ENCODE results near the gene CFAP43.
"Not testable (repeated sequence)": the region's sequence is repeated elsewhere in the genome, so short reads cannot be mapped to it uniquely, and the experiment has no call there.

The CFAP43 gene

DNA sequence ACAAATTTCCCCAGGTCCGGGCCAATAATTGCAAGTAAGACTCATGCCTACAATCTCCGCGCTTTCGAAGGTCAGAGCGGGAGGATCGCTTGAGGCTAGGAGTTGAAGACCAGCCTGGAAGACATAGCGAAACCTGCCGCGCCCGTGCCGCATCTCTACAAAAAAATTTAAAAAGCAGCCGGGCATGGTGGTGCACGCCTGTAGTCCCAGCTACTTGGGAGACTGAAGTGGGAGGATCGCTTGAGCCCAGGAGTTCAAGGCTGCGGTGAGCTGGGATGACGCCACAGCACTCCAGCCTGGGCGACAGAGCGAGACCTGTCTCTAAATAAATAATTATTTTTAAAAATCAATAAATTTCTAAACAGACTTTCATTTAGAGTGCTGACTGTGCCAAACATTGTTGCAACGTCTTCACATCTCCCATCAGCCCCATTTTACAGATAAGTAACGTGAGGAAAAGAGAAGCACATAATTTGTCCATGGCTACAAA lies 494 bp upstream of the CFAP43 start:
- no peak for DNase-seq (ENCODE audit: low read depth in 2 of 2)

GRCh38 chr10:104230490-104230889 lies 1.7 kb downstream of the CFAP43 start:
- DNase-seq (ENCODE audit: low read depth in 2 of 2) = no peak

DNA sequence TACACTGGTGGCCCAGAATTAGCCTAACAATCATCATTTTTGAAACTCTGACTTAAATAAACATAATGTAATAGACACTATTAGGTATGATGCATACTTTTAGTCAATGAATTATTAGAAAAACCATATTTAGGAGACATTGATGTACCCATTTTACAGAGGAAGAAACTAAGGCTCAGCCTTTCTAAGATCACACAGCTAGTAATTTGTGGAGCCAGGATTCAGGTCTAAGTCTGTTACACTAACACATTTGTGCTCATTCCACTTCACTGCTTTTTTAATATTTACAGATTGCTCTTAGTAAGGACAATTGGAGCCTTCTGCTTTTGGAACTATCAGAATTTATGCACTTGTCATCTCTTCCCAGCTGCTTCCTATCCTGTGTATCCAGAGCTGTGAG lies 8.9 kb downstream of the CFAP43 start:
- DNase-seq (ENCODE audit: low read depth in 2 of 2) = no peak

- no peak for DNase-seq (ENCODE audit: low read depth in 2 of 2)
Observed at GRCh38 chr10:104220522-104220921, 11.6 kb downstream of the CFAP43 start.

DNA sequence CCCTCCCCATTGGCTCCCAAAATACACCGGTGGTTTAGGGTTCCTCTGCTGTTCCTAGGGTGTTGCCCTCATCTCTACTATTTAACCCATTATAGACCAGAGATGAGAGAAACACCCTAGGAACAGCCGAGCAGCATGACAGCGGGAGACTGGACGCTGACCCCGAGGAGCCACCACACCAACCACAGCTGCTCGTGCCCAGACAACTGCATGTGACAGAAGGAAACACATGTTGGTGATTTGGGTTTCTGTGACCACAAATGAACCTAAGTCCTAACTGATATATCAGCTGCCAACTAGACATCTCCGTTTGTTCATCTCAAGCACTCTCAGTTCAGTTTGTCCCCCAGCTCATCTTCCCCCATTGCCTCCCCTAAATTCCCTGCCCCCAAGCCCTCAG lies 13.4 kb downstream of the CFAP43 start:
- DNase-seq (ENCODE audit: low read depth in 2 of 2) = no peak

DNA sequence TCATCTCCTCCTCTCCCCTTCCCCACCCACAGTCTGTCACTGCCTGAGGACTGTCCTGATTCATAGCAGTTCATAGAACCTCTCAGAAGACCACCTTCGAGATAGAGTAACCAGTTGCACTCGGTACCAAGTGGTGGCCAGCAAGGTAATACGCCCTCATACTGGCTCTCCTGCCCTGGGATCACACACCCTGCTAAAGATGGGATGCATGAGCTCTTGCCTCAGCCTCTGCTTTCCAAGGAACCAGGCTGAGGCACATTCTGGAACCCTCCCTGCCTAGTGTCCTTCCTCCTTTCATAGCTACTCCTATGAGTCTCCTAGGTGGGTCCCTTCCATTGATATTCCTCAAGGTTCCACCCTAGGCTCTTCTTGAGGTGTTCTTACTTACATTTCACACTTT lies 15.5 kb downstream of the CFAP43 start:
- no peak for DNase-seq (ENCODE audit: low read depth in 2 of 2)

DNA sequence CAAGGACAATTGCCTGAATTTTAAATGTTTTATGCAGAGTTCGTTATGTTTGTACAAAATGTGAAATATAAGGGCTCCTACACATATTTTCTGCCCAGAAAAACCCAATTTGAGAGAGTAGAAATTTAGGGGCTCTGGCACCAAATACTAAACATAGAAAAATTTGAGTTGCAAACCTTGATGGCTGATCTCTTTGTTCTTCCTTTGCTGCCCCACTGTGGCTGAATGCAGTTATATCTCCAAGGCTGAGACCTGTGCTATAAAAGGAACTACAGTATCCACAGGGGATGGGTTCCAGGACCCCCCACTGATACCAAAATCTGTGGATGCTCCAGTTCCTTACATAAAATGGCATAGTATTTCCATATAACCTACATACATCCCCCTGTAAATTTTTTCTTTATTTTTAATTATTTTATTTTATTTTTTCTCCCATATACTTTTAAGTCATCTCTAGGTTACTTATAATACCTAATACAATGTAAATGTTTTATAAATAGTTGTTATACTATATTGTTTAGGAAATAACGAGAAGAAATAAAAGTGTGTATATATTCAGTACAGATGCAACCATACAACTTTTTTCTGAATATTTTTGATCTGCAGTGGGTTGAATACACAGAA lies 22.5 kb downstream of the CFAP43 start:
- DNase-seq (ENCODE audit: low read depth in 2 of 2) = peak; percentile 10 to 11

DNA sequence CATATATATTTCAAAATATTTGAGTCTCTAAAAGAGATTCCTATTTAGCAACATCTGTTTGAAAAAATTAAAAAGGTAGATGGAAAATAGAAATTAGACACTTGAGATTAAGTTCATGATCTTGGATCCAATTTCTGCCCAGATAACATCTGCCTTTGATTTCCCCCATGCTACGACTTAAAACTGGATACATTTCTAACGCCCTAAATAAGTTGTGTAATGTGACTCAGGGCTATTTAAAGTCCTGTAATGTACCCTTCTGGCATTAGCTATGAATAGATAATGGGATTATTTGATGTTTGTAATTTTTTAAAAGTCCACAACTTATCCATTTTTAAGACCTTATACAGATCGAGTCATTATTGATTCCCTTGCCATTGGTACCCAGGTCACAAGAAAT lies 23.4 kb downstream of the CFAP43 start:
- DNase-seq (ENCODE audit: low read depth in 2 of 2) = peak in 1 of 2 experiments; percentile 2

GRCh38 chr10:104202231-104202630 lies 29.9 kb downstream of the CFAP43 start:
- DNase-seq (ENCODE audit: low read depth in 2 of 2) = no peak

DNA sequence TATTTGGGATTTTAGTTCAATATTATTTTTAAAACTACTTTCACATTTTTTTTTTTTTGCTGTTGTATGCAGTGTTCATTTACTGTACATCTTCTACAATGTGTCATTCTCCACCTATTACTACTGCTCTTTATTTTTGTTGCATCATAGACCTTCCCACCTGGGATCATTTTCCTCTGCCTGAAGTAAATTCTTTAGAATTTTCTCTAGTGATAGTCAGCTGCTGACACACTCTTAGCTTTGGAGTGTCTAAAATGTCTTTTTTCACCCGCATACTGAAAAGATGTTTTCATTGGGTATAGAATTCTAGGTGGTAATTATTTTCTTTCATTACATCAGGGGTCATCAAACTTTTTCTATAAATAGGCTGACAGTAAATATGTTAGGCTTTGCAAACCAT lies 30.5 kb downstream of the CFAP43 start:
- peak in 1 of 2 experiments; percentile 7 for DNase-seq (ENCODE audit: low read depth in 2 of 2)

GRCh38 chr10:104199567-104199966 lies 32.6 kb downstream of the CFAP43 start:
- DNase-seq (ENCODE audit: low read depth in 2 of 2) = no peak

DNA sequence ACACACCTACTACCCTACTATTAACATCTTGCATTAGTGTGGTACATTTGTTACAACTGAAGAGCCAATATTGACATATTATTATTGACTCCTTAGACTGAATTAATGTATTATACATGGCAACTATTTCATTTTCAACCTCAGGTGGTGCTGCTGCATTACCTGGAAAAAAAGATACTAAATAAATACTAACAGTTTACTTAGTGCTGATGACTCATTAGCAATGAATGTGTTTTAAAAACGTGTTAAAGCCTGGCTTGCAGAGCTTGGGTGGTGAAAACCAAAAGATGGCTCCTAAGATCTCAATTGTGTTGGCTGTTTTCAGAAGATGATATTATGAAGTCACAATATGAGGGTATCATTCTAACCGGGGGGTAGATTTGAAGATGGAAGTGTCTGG lies 34.8 kb downstream of the CFAP43 start:
- DNase-seq (ENCODE audit: low read depth in 2 of 2) = no peak

- DNase-seq (ENCODE audit: low read depth in 2 of 2) = no peak
Observed at GRCh38 chr10:104195706-104196105, 36.5 kb downstream of the CFAP43 start.

DNA sequence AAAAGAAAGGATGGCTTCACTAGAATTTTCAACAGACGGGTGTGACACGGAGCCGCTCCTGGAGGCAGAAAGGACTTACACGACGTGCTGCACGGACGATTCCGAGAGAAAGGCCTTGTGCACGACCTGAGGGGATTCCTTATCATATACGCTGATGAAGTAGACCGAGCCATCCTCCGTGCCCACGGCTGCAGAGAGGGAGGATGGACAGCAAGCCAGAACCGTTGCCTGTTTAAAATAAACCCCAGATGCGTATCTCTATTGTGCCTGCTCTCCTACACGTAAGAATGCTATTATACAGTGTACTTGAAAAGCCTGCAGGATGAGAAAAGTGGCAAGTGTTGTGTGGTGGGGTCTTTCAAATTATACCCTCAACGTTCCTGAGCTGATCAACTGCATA lies 38.4 kb downstream of the CFAP43 start:
- DNase-seq (ENCODE audit: low read depth in 2 of 2) = no peak

- DNase-seq (ENCODE audit: low read depth in 2 of 2) = no peak
Observed at GRCh38 chr10:104190695-104191094, 41.5 kb downstream of the CFAP43 start.

- DNase-seq (ENCODE audit: low read depth in 2 of 2) = no peak
Observed at GRCh38 chr10:104183682-104184081, 48.5 kb downstream of the CFAP43 start.

GRCh38 chr10:104174136-104174535 lies 58.0 kb downstream of the CFAP43 start:
- not testable (repeated sequence) for DNase-seq (ENCODE audit: low read depth in 2 of 2)

DNA sequence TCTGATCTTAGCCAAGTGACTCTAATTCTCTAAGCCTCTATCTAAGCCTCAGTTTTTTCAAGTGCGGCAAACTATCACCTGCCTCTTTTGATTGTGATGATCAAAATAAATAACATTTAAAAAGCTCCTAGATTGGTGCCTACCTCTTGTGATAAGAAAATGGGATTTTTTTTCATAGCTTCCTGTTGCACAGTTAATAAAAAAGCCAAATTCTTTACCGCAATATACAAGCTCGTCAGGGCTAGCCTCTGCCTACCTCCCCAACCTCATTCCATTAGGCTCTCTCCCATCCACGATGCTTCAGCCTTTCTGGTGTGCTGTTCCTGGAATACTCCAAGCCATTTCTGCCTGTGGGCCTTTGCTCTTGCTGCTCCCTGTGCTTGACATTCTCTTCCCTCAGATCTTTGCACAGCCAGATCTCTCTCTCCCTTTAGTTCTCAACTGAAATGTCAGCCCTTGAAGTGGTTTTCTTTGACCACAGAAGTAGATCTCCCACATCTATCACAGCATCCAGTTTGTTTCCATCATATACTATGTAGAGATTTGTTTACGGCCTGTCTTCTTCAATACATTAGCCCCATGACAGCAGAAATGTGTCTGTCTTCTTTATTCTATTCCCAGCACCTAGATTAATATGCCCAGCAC lies 61.4 kb downstream of the CFAP43 start:
- DNase-seq (ENCODE audit: low read depth in 2 of 2) = no peak

- DNase-seq (ENCODE audit: low read depth in 2 of 2) = no peak
Observed at GRCh38 chr10:104155591-104155990, 76.6 kb downstream of the CFAP43 start.

DNA sequence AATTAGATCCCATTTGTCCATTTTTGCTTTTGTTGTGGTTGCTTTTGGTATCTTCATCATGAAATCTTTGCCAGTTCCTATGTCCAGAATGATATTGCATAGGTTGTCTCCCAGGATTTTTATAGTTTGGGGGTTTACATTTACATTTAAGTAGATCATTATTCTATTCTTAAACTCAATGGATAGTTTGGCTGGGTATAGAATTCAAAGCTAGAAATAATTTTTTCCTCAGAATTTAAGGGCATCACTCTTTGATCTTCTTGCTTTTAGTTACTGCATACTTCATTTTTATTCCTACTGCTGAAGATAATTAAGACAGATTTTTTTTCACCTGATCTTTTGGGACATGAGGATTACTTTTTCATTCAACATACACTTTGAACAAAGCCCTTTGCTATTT lies 80.4 kb downstream of the CFAP43 start:
- DNase-seq (ENCODE audit: low read depth in 2 of 2) = no peak

GRCh38 chr10:104150139-104150538 lies 82.0 kb downstream of the CFAP43 start:
- DNase-seq (ENCODE audit: low read depth in 2 of 2) = peak; percentile 12 to 23

DNA sequence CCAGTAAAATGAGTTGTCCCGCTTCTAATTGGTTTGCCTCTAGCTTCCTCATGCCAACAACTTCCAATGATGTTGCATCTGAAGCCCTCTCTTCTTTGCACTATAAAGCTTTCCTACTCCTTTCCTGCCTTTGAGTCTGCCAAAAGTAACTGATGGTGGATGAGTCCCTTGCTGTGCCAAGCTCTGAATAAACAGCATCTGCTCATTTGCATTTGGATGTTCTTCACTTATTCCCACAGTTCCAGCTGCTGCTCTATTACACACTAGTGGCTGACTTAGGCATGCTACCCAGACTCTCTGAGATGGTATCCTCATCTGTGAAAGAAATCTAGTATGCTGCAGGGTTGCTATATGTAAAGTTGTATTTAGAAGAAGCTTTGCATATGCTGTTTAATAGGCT lies 85.3 kb downstream of the CFAP43 start:
- no peak for DNase-seq (ENCODE audit: low read depth in 2 of 2)

DNA sequence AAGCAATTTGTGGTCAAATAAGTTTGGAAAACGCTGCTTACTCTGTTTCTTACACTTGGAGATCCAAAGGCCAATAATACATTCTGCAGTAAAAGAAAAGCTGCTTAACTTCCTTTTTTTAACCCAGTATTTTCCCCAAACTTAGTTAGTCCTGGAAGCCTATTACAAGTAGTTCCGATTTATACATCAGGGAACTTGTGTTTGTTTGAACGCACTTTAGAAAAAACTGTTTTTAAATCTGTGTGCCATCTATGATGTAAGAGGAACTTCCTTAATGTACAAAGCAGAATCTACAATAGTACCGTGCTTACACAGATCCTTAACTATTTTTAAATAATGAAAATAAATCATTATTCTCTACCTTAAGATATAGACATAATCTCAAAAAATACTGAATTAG lies 87.2 kb downstream of the CFAP43 start:
- no peak for DNase-seq (ENCODE audit: low read depth in 2 of 2)

DNA sequence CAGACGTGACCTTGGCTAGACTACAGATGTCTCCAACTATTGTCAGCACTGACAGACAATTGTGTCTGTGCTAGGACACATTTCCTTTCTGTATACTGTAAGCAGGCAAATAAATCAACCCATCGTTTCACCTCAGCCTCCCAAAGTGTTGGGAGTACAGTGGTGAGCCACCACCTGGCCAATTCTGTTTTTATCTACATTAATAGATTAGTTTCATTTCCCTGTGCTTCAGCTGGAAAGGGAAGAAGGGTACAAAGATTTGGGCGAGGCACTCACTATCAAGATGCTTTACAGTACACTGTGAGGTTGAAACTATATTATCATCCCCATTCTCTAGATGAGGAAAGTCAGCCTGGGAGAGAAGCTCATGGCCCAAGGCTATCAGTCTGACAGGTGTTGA lies 88.3 kb downstream of the CFAP43 start:
- no peak for DNase-seq (ENCODE audit: low read depth in 2 of 2)

All from fibroblast of skin of left quadriceps (primary cell).